Activated T-helper 1 cell treated with anti-CD3 and anti-CD28 coated beads, Interleukin-12 subunit alpha, Interleukin-12 subunit beta, Interleukin-2, Interleukin-4 antibody, amounts not matched to agents 30 ng/mL and 10 ng/mL and 1 ng/mL, durations not matched to agents 14 hours and 24 hours and 36 hours (primary cell): ENCODE data around the gene AGXT2. TPM values are rescaled to one million over a fixed set of nuclear protein-coding genes. Genes with fewer than 3 reads are reported as not detected.

Experiments used
- DNase-seq: peaks from one replicate; pipeline ENCODE4 v3.0.0; 2021; ENCODE audit warnings: low spot score
- H3K27ac Mint-ChIP-seq: one replicate; pipeline ENCODE4 v1.8.0; 2021; ENCODE audit warnings: mild to moderate bottlenecking, mixed read lengths
- H3K27me3 Mint-ChIP-seq: one replicate; pipeline ENCODE4 v1.8.0; 2022; ENCODE audit warnings: mild to moderate bottlenecking, moderate library complexity, mixed read lengths; ENCODE audit not compliant: insufficient read depth
- H3K36me3 Mint-ChIP-seq: one replicate; pipeline ENCODE4 v1.8.0; 2021; ENCODE audit warnings: low read depth, mixed read lengths
- H3K4me1 Mint-ChIP-seq: one replicate; pipeline ENCODE4 v1.8.0; 2021; ENCODE audit warnings: low read depth, mixed read lengths
- H3K4me3 Mint-ChIP-seq: one replicate; pipeline ENCODE4 v1.8.0; 2021; ENCODE audit warnings: mild to moderate bottlenecking, moderate library complexity, mixed read lengths
- H3K9me3 Mint-ChIP-seq: one replicate; pipeline ENCODE4 v1.8.0; 2021; ENCODE audit warnings: mixed read lengths
- intact Hi-C: fragments of 100-400 bp; cut with micrococcal nuclease; formaldehyde crosslinking; loops from one replicate; pipeline ENCODE4 v1.15.1; 2024
- total RNA-seq: library from RNA; stranded (reverse); gene quantifications from 2 replicates; pipeline ENCODE4 v1.2.3, GENCODE V29; 2022

The AGXT2 gene
- total RNA-seq, 1 donor from 2014 or later: not detected

DNA sequence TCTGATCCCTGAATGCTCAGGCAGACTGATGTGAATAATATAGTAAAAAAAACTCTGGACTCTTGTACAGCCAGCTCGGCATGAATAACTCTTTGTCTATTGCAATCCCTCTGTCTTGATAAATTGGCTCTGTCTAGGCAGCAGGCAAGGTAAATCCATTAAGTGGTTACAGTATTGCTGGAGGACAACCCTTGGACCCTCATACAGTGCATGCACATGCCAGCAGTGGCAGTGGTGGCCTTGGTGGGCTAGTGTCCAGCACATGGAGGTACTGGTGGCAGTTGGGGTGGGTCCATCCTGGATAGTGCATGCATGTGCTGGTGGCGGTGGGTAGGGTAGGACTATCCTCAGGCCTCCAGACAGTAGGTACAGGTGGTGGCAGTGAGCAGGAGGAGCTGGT is 79.5 kb downstream of the AGXT2 start:
- H3K36me3 Mint-ChIP-seq: peaks cover 10% of the 10 kb centered on the region
- no peaks in the 10 kb centered on the region for H3K4me1 Mint-ChIP-seq
- no peaks in the 10 kb centered on the region for H3K27me3 Mint-ChIP-seq
- peaks cover 14% of the 10 kb centered on the region for H3K9me3 Mint-ChIP-seq
- no peak overlapping the region for H3K4me3 Mint-ChIP-seq
- intact Hi-C loops: no loop called here
- no peak overlapping the region for H3K27ac Mint-ChIP-seq
- DNase-seq: no peak

DNA sequence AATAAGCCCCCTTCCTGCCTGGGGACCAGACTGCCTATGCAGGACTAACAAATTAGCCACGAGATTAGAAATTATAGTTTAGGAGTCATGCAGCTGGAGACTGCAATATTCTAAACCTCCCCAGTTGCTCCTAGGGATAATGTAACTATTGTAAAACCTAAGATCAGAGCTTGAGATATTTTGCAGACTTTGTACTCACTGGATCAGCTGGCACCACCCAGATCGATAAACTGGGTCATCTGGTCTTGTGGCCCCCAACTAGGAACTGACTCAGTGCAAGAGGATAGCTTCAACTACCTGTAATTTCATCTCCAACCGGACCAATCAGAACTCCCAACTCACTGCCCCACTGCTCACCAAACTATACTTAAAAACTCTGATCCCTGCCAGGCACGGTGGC is 80.2 kb downstream of the AGXT2 start:
- Mint-ChIP-seq H3K4me3 (no peak overlapping the region), H3K4me1 (no peaks in the 10 kb centered on the region), H3K9me3 (peaks cover 14% of the 10 kb centered on the region), H3K27ac (no peak overlapping the region), H3K27me3 (no peaks in the 10 kb centered on the region), H3K36me3 (peaks cover 10% of the 10 kb centered on the region)
- no peak for DNase-seq
- intact Hi-C loops: no loop called here

DNA sequence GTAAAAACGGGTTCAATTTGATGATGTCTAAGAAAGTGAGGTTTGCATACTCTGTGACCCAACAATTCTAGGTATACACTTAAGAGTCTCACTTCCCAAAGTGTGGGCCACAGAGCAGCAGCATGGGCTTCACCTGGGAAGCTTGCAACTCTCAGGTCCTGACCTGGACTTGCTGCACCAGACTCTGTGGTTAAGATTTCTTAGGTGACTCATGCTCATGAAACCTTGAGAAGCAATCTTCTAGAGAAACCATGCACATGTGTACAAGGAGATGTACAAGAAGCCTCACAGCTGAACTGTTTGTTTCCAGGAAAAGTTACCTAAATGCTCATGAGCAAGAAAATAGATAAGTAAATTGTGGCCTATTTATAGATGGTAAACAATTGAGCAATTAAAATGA is 88.4 kb downstream of the AGXT2 start:
- peaks cover 27% of the 10 kb centered on the region for H3K4me1 Mint-ChIP-seq
- no peak for DNase-seq
- no peaks in the 10 kb centered on the region for H3K27me3 Mint-ChIP-seq
- no peaks in the 10 kb centered on the region for H3K9me3 Mint-ChIP-seq
- no peak overlapping the region for H3K27ac Mint-ChIP-seq
- H3K36me3 Mint-ChIP-seq: peaks cover 19% of the 10 kb centered on the region
- intact Hi-C loops: loop anchor here (2.0 kb wide), 1 partner anchor 29 kb away; no protein-coding TSS in a partner anchor
- peak overlapping the region; percentile 30 for H3K4me3 Mint-ChIP-seq

DNA sequence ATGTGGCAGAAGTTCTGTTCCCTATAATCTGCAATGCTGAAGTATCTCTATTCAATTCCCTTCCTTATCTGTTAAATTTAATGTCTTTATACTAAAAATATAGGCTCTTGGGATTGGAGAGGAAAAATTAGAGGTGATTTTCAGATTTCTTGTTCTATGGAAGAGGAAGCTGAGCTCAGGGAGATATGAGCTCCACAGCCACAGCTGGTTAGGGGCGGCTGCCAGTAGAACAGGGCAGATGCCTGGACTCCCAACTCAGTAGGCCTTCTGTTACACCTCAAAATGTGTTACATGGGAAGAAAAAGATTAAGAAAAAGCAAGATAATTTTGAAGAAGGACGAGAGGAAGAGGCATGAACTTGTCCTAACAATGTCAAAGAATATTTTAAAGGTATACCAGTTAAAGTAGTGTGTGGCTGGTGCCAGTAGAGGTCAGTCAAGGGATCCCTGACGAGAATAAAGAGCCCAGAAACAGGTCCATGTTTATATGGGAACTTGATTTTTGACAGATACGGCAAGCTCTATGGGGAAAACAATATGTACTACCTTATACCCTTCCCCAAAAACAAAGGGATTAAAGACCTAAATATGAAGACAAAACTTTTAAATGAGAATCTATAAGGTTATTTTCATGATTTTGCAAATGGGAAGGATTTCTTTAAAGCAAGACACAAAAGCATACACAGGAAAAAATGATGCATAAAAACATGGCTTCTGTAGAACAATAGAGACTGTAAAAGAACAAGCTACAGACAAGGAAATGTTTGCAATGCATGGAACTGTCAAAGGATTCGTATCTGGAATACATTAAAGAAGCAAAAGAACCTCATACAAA is 89.7 kb downstream of the AGXT2 start:
- intact Hi-C loops: loop anchor here (1.0 to 2.0 kb wide), 3 partner anchors 27 to 968 kb away; no protein-coding TSS in a partner anchor
- no peak overlapping the region for H3K4me3 Mint-ChIP-seq
- H3K4me1 Mint-ChIP-seq: peaks cover 27% of the 10 kb centered on the region
- peaks cover 21% of the 10 kb centered on the region for H3K36me3 Mint-ChIP-seq
- no peak for DNase-seq
- no peaks in the 10 kb centered on the region for H3K9me3 Mint-ChIP-seq
- H3K27me3 Mint-ChIP-seq: no peaks in the 10 kb centered on the region
- no peak overlapping the region for H3K27ac Mint-ChIP-seq

DNA sequence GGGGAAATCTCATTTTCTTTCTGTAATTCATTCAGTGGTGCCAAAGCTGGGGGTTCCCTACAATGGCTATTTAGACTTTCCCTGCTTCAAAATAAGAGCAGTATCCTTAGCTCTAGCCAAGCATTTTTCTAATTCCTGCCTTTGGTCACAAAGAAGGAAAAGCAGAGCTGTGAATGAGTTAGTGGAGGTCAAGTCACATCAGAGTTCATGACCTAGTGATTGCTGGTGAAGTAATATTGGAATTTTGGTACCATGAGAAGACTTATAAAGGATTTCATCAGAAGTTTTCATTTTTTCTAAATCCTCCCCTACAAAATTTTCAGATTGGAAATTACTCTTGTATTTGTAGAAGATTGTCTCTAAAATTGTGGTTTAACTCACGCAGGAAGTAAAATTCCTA is 90.4 kb downstream of the AGXT2 start:
- intact Hi-C loops: no loop called here
- no peak overlapping the region for H3K27ac Mint-ChIP-seq
- no peak overlapping the region for H3K4me3 Mint-ChIP-seq
- H3K27me3 Mint-ChIP-seq: no peaks in the 10 kb centered on the region
- H3K9me3 Mint-ChIP-seq: no peaks in the 10 kb centered on the region
- peaks cover 22% of the 10 kb centered on the region for H3K36me3 Mint-ChIP-seq
- H3K4me1 Mint-ChIP-seq: peaks cover 27% of the 10 kb centered on the region
- no peak for DNase-seq

Other genes with a start within 250 kb of the AGXT2 start
- not detected in 2 replicates for gene TTC23L, start 208.8 kb downstream of the AGXT2 start, total RNA-seq
- gene RAD1, start 132.4 kb downstream of the AGXT2 start, total RNA-seq: 45.7 and 47.1 TPM in 2 replicates
- gene BRIX1, start 132.2 kb downstream of the AGXT2 start, total RNA-seq: 110 TPM in 2 replicates
- 64.0 and 67.8 TPM in 2 replicates for gene DNAJC21, start 118.4 kb downstream of the AGXT2 start, total RNA-seq
- not detected in 2 replicates for gene PRLR, start 182.5 kb upstream of the AGXT2 start, total RNA-seq